PC-9 (cell line): ENCODE results near the gene AVEN.

Experiments used
- EZH2 ChIP-seq: fragments of 200-600 bp; sonication (generic); IDR thresholded peaks from 2 replicates; pipeline ENCODE4 v1.8.0; 2017; ENCODE audit warnings: antibody characterized with exemption, low read depth
- TF ChIP-seq, protein P1 (sequence below): fragments of 200-600 bp; sonication (generic); conservative IDR thresholded peaks from 2 replicates; pipeline ENCODE4 v1.6.1; 2017; ENCODE audit warnings: mixed run types, antibody characterized with exemption, mild to moderate bottlenecking, moderate library complexity

DNA sequence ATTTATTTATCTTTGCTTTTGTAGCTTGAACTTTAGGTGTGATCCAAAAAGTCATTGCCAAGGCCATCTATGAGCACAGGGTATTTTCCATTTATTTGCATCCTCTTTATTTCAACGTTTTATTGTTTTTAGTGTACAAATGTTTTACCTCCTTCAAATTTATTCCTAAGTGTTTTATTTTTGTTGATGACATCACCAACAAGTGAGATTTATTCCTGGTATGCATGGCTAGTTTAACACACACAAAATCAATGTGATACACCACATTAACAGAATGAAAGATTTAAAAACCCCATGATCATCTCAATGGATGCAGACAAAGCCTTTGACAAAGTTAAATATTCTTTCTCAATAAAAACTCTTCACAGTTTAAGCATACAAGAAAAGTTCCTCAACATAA is 137.0 kb downstream of the AVEN start:
- TF ChIP-seq EZH2: no peak
- TF ChIP-seq, protein P1, sequence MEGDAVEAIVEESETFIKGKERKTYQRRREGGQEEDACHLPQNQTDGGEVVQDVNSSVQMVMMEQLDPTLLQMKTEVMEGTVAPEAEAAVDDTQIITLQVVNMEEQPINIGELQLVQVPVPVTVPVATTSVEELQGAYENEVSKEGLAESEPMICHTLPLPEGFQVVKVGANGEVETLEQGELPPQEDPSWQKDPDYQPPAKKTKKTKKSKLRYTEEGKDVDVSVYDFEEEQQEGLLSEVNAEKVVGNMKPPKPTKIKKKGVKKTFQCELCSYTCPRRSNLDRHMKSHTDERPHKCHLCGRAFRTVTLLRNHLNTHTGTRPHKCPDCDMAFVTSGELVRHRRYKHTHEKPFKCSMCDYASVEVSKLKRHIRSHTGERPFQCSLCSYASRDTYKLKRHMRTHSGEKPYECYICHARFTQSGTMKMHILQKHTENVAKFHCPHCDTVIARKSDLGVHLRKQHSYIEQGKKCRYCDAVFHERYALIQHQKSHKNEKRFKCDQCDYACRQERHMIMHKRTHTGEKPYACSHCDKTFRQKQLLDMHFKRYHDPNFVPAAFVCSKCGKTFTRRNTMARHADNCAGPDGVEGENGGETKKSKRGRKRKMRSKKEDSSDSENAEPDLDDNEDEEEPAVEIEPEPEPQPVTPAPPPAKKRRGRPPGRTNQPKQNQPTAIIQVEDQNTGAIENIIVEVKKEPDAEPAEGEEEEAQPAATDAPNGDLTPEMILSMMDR: no peak
